ENCODE results near the gene MSH6. TPM values are rescaled to one million over a fixed set of nuclear protein-coding genes. Genes with fewer than 3 reads are reported as not detected.

Gene MSH6
- total RNA-seq: 33.6 and 38.8 TPM in 2 replicates

GRCh38 chr2:47782671-47783485, at the start of gene MSH6:
Gene MSH6, plus strand, starts transcription at chr2:47783145. Its CDS starts 89 bp downstream, at chr2:47783234.
- DNase-seq (ENCODE audit: low read depth): peak; percentile 47
- no peaks in the 10 kb centered on the region for H3K27me3 ChIP-seq (ENCODE audit: control insufficient read depth, insufficient read depth, low read length)
- TF ChIP-seq CTCF (IDR thresholded peaks at IDR 0.05; ENCODE audit: insufficient read depth, low read length, poor library complexity, severe bottlenecking): no peak
- peak within 1 kb of the TSS; percentile 77 for H3K4me3 ChIP-seq (ENCODE audit: low read depth, low read length)
- H3K36me3 ChIP-seq (ENCODE audit: control insufficient read depth, insufficient read depth, low read length): no peaks in the 10 kb centered on the region

GRCh38 chr2:47735136-47735869, 47.6 kb upstream of the MSH6 start:
- no peaks in the 10 kb centered on the region for H3K27me3 ChIP-seq (ENCODE audit: control insufficient read depth, insufficient read depth, low read length)
- no peak overlapping the region for H3K4me3 ChIP-seq (ENCODE audit: low read depth, low read length)
- no peaks in the 10 kb centered on the region for H3K36me3 ChIP-seq (ENCODE audit: control insufficient read depth, insufficient read depth, low read length)
- DNase-seq (ENCODE audit: low read depth): no peak
- no peak for TF ChIP-seq CTCF (IDR thresholded peaks at IDR 0.05; ENCODE audit: insufficient read depth, low read length, poor library complexity, severe bottlenecking)

- H3K4me3 ChIP-seq (ENCODE audit: low read depth, low read length): no peak overlapping the region
- no peak for TF ChIP-seq CTCF (IDR thresholded peaks at IDR 0.05; ENCODE audit: insufficient read depth, low read length, poor library complexity, severe bottlenecking)
These were observed 47.0 kb upstream of the MSH6 start for GRCh38 chr2:47735912-47736311.

GRCh38 chr2:47737191-47737975, 45.6 kb upstream of the MSH6 start:
- H3K36me3 ChIP-seq (ENCODE audit: control insufficient read depth, insufficient read depth, low read length): no peaks in the 10 kb centered on the region
- no peak for TF ChIP-seq CTCF (IDR thresholded peaks at IDR 0.05; ENCODE audit: insufficient read depth, low read length, poor library complexity, severe bottlenecking)
- no peaks in the 10 kb centered on the region for H3K27me3 ChIP-seq (ENCODE audit: control insufficient read depth, insufficient read depth, low read length)
- no peak overlapping the region for H3K4me3 ChIP-seq (ENCODE audit: low read depth, low read length)
- no peak for DNase-seq (ENCODE audit: low read depth)

More at GRCh38 chr2:47735912-47736311, 47.0 kb upstream of the MSH6 start:
- Histone ChIP-seq H3K27me3 (ENCODE audit: control insufficient read depth, insufficient read depth, low read length) (no peaks in the 10 kb centered on the region), H3K36me3 (ENCODE audit: control insufficient read depth, insufficient read depth, low read length) (no peaks in the 10 kb centered on the region)
- DNase-seq (ENCODE audit: low read depth): no peak

GRCh38 chr2:47738331-47738730, 44.6 kb upstream of the MSH6 start:
- Histone ChIP-seq H3K27me3 (ENCODE audit: control insufficient read depth, insufficient read depth, low read length) (no peaks in the 10 kb centered on the region), H3K4me3 (ENCODE audit: low read depth, low read length) (no peak overlapping the region), H3K36me3 (ENCODE audit: control insufficient read depth, insufficient read depth, low read length) (no peaks in the 10 kb centered on the region)
- no peak for DNase-seq (ENCODE audit: low read depth)
- no peak for TF ChIP-seq CTCF (IDR thresholded peaks at IDR 0.05; ENCODE audit: insufficient read depth, low read length, poor library complexity, severe bottlenecking)

Measured in kidney epithelial cell (primary cell).